ENCODE results near the gene TECTB. TPM values are rescaled to one million over a fixed set of nuclear protein-coding genes. Genes with fewer than 3 reads are reported as not detected.

TECTB gene
- total RNA-seq, 1 experiment from 2014 or later: not detected

DNA sequence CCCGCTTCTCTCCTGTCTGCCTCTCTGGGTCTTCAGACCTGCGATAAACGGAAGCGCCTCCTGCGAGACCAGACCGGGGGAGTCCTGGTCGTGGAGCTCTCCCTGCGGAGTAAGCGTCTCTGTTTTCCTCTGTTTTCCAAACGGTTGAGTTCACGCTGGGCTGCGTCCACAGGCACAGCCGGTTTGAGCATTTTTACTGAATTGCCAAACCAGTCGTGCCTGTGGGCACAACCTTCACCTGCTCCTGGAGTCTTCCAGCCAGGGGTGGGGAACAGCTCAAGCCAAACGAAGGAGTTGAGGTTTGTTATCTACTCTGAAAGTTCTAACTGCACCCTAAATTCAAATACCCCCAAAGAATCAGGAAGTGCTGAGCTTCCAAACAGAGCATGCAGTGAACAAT, 16.3 kb downstream of the TECTB start:
- POLR2A ChIA-PET: no interaction called here
- in situ Hi-C loops (cut with HindIII; ENCODE audit: low pct_unique_long_range_greater_than_20kb, low sequenced_read_pairs): no loop called here
- Histone ChIP-seq H3K36me3 (ENCODE audit: control insufficient read depth, insufficient read depth, low read length) (no peaks in the 10 kb centered on the region), H3K9me3 (ENCODE audit: control insufficient read depth, insufficient read depth, low read depth, low read length) (no peaks in the 10 kb centered on the region), H3K4me3 (ENCODE audit: low read depth in 2 of 2, low read length in 2 of 2) (no peak overlapping the region), H3K4me1 (ENCODE audit: control insufficient read depth, insufficient read depth, low read length) (no peaks in the 10 kb centered on the region), H3K27ac (ENCODE audit: low read length) (no peak overlapping the region), H3K27me3 (ENCODE audit: control insufficient read depth, insufficient read depth, low read length) (peaks cover 5% of the 10 kb centered on the region)
- ATAC-seq: no peak
- no peak for TF ChIP-seq TCF7L2 (IDR thresholded peaks at IDR 0.05; ENCODE audit: low read depth, low read length)
- TF ChIP-seq CTCF (IDR thresholded peaks at IDR 0.05): no peak
- TF ChIP-seq SIN3A (IDR thresholded peaks at IDR 0.05; ENCODE audit: borderline replicate concordance, insufficient read depth, low read depth, low read length): no peak
- no peak for TF ChIP-seq REST (IDR thresholded peaks at IDR 0.05; ENCODE audit: insufficient read depth in 1 of 2, low read depth in 2 of 2, low read length in 1 of 2)
- no peak for TF ChIP-seq POLR2AphosphoS5 (IDR thresholded peaks at IDR 0.05; ENCODE audit: low read depth, low read length)
- BruUV-seq (replicated peaks): no TSS peak
- intact Hi-C loops (cut with micrococcal nuclease; ENCODE audit: unreplicated experiment): no loop called here
- DNase-seq (ENCODE audit: low read depth, low spot score): no peak
- CTCF ChIA-PET: interaction anchor here (0.5 to 0.6 kb wide), 2 partner anchors 285 to 1072 kb away, joined by 4 to 7 read pairs; no protein-coding TSS in a partner anchor

- CTCF ChIA-PET: no interaction called here
- no TSS peak for BruUV-seq (replicated peaks)
- POLR2A ChIA-PET: interaction anchor here (0.6 kb wide), 2 partner anchors 772 to 894 kb away, joined by 3 to 4 read pairs; no protein-coding TSS in a partner anchor
- in situ Hi-C loops (cut with HindIII; ENCODE audit: low pct_unique_long_range_greater_than_20kb, low sequenced_read_pairs): no loop called here
- H3K9me3 ChIP-seq (ENCODE audit: control insufficient read depth, insufficient read depth, low read depth, low read length): no peaks in the 10 kb centered on the region
- no peaks in the 10 kb centered on the region for H3K36me3 ChIP-seq (ENCODE audit: control insufficient read depth, insufficient read depth, low read length)
- no peak overlapping the region for H3K27ac ChIP-seq (ENCODE audit: low read length)
- TF ChIP-seq TCF7L2 (IDR thresholded peaks at IDR 0.05; ENCODE audit: low read depth, low read length) (no peak), REST (IDR thresholded peaks at IDR 0.05; ENCODE audit: insufficient read depth in 1 of 2, low read depth in 2 of 2, low read length in 1 of 2) (no peak), SIN3A (IDR thresholded peaks at IDR 0.05; ENCODE audit: borderline replicate concordance, insufficient read depth, low read depth, low read length) (no peak), POLR2AphosphoS5 (IDR thresholded peaks at IDR 0.05; ENCODE audit: low read depth, low read length) (no peak), CTCF (IDR thresholded peaks at IDR 0.05) (no peak)
- intact Hi-C loops (cut with micrococcal nuclease; ENCODE audit: unreplicated experiment): loop anchor here (10.0 kb wide), 1 partner anchor 118 kb away; the partner anchor contains the start of gene GPAM
- H3K27me3 ChIP-seq (ENCODE audit: control insufficient read depth, insufficient read depth, low read length): peaks cover 18% of the 10 kb centered on the region
- no peak for DNase-seq (ENCODE audit: low read depth, low spot score)
- no peak overlapping the region for H3K4me3 ChIP-seq (ENCODE audit: low read depth in 2 of 2, low read length in 2 of 2)
- ATAC-seq: no peak
- H3K4me1 ChIP-seq (ENCODE audit: control insufficient read depth, insufficient read depth, low read length): no peaks in the 10 kb centered on the region
Observed at GRCh38 chr10:112302335-112302734, 19.1 kb downstream of the TECTB start.

Data from Panc1 (cell line).